B cell (primary cell): ENCODE measurements around the gene METTL24. TPM values are rescaled to one million over a fixed set of nuclear protein-coding genes. Genes with fewer than 3 reads are reported as not detected.

Experiments
- ATAC-seq: fragments of 200-7000 bp; cut with Tn5 transposase; one replicate; pipeline ENCODE4 v1.10.0; 2021; ENCODE audit warnings: low read depth, mild to moderate bottlenecking, moderate number of reproducible peaks, moderate library complexity
- CTCF ChIA-PET: fragments of 350-600 bp; sonication (Branson Sonifier 250); formaldehyde crosslinking; loops from one replicate; lab custom pipeline; 2021; ENCODE audit warnings: antibody characterized with exemption, inconsistent platforms; lab: Charles Lee
- POLR2A ChIA-PET: fragments of 350-600 bp; sonication (Branson Sonifier 250); formaldehyde crosslinking; loops from one replicate; lab custom pipeline; 2021; ENCODE audit warnings: antibody characterized with exemption; lab: Charles Lee
- DNase-seq: peaks from one replicate; pipeline ENCODE4 v3.0.0; 2013
- H2AFZ ChIP-seq: 2 replicates; pipeline ENCODE4 v1.6.1; 2012; ENCODE audit warnings: mild to moderate bottlenecking, low read depth, low read length; ENCODE audit not compliant: insufficient read depth, poor library complexity, severe bottlenecking
- H3K27ac ChIP-seq, 2 donors: 1 replicate in 1 of 2; 2 replicates in 1 of 2; pipeline ENCODE4 v1.5.1; 2012 to 2013; ENCODE audit warnings: low read length in 2 of 2, mild to moderate bottlenecking in 2 of 2, moderate library complexity in 1 of 2
- H3K27me3 ChIP-seq, 4 experiments: fragments of 200-600 bp in 1 of 4; sonication (generic) in 1 of 4; replicated peaks in 1 of 4; 1 replicate in 2 of 4; 2 replicates in 2 of 4; pipeline versions ENCODE4 v1.6.1 to v1.7.0; 2013 to 2016; ENCODE audit warnings: low read length in 3 of 4, mild to moderate bottlenecking in 2 of 4, mixed read lengths in 1 of 4, moderate library complexity in 1 of 4; ENCODE audit not compliant: insufficient read depth in 4 of 4, control insufficient read depth in 3 of 4; ENCODE audit errors: control extremely low read depth in 1 of 4
- H3K36me3 ChIP-seq, 2 experiments: replicated peaks in 1 of 2; 1 replicate in 1 of 2; 2 replicates in 1 of 2; pipeline versions ENCODE4 v1.6.1 to v1.7.1; 2013; ENCODE audit warnings: low read length in 1 of 2; ENCODE audit not compliant: insufficient read depth in 2 of 2, control insufficient read depth in 1 of 2; ENCODE audit errors: control extremely low read depth in 1 of 2, extremely low read depth in 1 of 2
- H3K4me1 ChIP-seq, 2 donors: fragments of 200-600 bp in 1 of 2; sonication (generic) in 1 of 2; 1 replicate in 1 of 2; 2 replicates in 1 of 2; pipeline versions ENCODE4 v1.5.1 to v1.6.1; 2013 to 2017; ENCODE audit warnings: low read length in 2 of 2; ENCODE audit not compliant: control insufficient read depth in 2 of 2, insufficient read depth in 2 of 2
- H3K4me2 ChIP-seq: replicated peaks from 2 replicates; pipeline ENCODE3; 2012; ENCODE audit warnings: mild to moderate bottlenecking, low read depth, low read length; ENCODE audit not compliant: poor library complexity, severe bottlenecking
- H3K4me3 ChIP-seq, 5 experiments: fragments of 200-600 bp in 1 of 5; sonication (generic) in 1 of 5; 1 replicate in 3 of 5; 2 replicates in 2 of 5; pipeline versions ENCODE4 v1.5.1 to v1.7.0; 2011 to 2016; ENCODE audit warnings: low read length in 4 of 5, mild to moderate bottlenecking in 4 of 5, low read depth in 2 of 5, control low read depth in 1 of 5, moderate library complexity in 1 of 5; ENCODE audit not compliant: insufficient read depth in 1 of 5; ENCODE audit errors: control extremely low read depth in 1 of 5, extremely low read depth in 1 of 5
- H3K79me2 ChIP-seq: fragments of 200-600 bp; sonication (generic); one replicate; pipeline ENCODE4 v1.6.0; 2016; ENCODE audit warnings: low read length; ENCODE audit not compliant: control insufficient read depth, insufficient read depth
- H3K9ac ChIP-seq: fragments of 200-600 bp; sonication (generic); 2 replicates; pipeline ENCODE4 v1.6.1; 2017; ENCODE audit warnings: mild to moderate bottlenecking, low read length, moderate library complexity
- H3K9me3 ChIP-seq, 3 donors: one replicate each; pipeline versions ENCODE4 v1.6.1 to v1.7.1; 2013; ENCODE audit warnings: low read length in 2 of 3; ENCODE audit not compliant: control insufficient read depth in 2 of 3, insufficient read depth in 1 of 3; ENCODE audit errors: control extremely low read depth in 1 of 3
- H4K20me1 ChIP-seq: 2 replicates; pipeline ENCODE4 v1.6.0; 2012; ENCODE audit warnings: mild to moderate bottlenecking, low read length; ENCODE audit not compliant: insufficient read depth, control insufficient read depth, poor library complexity, severe bottlenecking
- H3K27ac Mint-ChIP-seq: one replicate; pipeline ENCODE4 v1.8.0; 2021; ENCODE audit warnings: mixed read lengths
- H3K27me3 Mint-ChIP-seq: one replicate; pipeline ENCODE4 v1.8.0; 2021; ENCODE audit warnings: mixed read lengths
- H3K4me1 Mint-ChIP-seq: one replicate; pipeline ENCODE4 v1.8.0; 2021; ENCODE audit warnings: mixed read lengths
- H3K4me3 Mint-ChIP-seq: one replicate; pipeline ENCODE4 v1.8.0; 2021; ENCODE audit warnings: mixed read lengths
- H3K9me3 Mint-ChIP-seq: one replicate; pipeline ENCODE4 v1.8.0; 2022; ENCODE audit warnings: mixed read lengths; ENCODE audit not compliant: insufficient read depth
- EZH2 ChIP-seq: IDR thresholded peaks from 2 replicates; pipeline ENCODE4 v1.6.1; 2012; ENCODE audit warnings: borderline replicate concordance, low read depth, mild to moderate bottlenecking, moderate library complexity, low read length; ENCODE audit not compliant: insufficient read depth, poor library complexity, severe bottlenecking
- WGBS: methylation state at CpG from one replicate; pipeline ENCODE4 v1.1.5; 2013; ENCODE audit warnings: missing lambda C conversion rate; ENCODE audit not compliant: insufficient coverage; 5-methylcytosine and 5-hydroxymethylcytosine counted together
- intact Hi-C: fragments of 100-400 bp; cut with micrococcal nuclease; formaldehyde crosslinking; loops from one replicate; pipeline ENCODE4 v1.10.0; 2022
- polyA plus RNA-seq: library from polyadenylated mRNA; depleted of rRNA; stranded (reverse); fragments of >200 nt; gene quantifications from 2 replicates; pipeline ENCODE4 v1.2.3, GENCODE V29; 2012
- total RNA-seq, 2 donors: library from RNA; stranded (reverse); fragments of 120-200 nt in 1 of 2; gene quantifications; 1 replicate in 1 of 2; 2 replicates in 1 of 2; pipeline versions ENCODE4 v1.2.3 to v1.2.4, GENCODE V29; 2013 to 2022
- TF ChIP-seq, protein P1 (sequence below): fragments of 200-600 bp; IDR thresholded peaks from one replicate; pipeline ENCODE4 v1.8.0; 2022; ENCODE audit warnings: antibody characterized with exemption, mild to moderate bottlenecking

Gene METTL24
- total and polyA plus RNA-seq, 2 donors (not counting 1 experiment from before 2014, with no cell fraction given): not detected

DNA sequence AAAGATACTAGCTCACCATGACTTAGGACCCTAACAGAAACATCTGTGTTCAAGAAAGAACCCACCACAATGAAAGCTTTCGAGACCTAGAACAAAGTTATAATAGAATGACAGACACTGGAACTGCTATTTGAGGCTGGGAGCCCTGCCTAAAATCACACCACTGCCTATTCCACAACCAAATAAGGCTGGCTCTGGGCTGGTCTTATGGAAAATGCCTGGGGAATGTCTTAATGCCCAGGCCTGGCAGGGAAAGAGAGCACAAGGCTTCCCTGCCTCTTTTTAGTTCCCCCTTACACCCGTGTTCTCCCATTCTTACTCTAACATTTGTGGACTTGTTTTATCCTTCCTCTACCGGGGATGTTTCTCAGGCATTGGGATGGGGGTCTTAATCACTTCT is 5.6 kb upstream of the METTL24 start:
- peaks cover 6% of the 10 kb centered on the region for H3K4me1 Mint-ChIP-seq
- Histone ChIP-seq H3K9ac (no peak overlapping the region), H4K20me1 (no peaks in the 10 kb centered on the region), H2AFZ (no peak overlapping the region), H3K79me2 (no peaks in the 10 kb centered on the region), H3K9me3 (no peaks in the 10 kb centered on the region), H3K4me2 (no peak overlapping the region), H3K4me1 (peaks cover 0 to 2% of the 10 kb centered on the region in 2 donors), H3K27ac (no peak overlapping the region), H3K4me3 (no peak overlapping the region), H3K27me3 (peaks cover 0 to 22% (median 18%) of the 10 kb centered on the region in 4 experiments), H3K36me3 (no peaks in the 10 kb centered on the region)
- no peak overlapping the region for H3K4me3 Mint-ChIP-seq
- ATAC-seq: no peak
- H3K27ac Mint-ChIP-seq: no peak overlapping the region
- intact Hi-C loops: no loop called here
- CTCF ChIA-PET: interaction anchor here (0.9 kb wide), 1 partner anchor 27 kb away, joined by 3 read pairs; no protein-coding TSS in a partner anchor
- WGBS: 94% methylated on average over 2 of the region's 3 CpGs
- no peaks in the 10 kb centered on the region for H3K9me3 Mint-ChIP-seq
- POLR2A ChIA-PET: no interaction called here
- DNase-seq: no peak
- H3K27me3 Mint-ChIP-seq: peaks cover 55% of the 10 kb centered on the region
- TF ChIP-seq, protein P1, sequence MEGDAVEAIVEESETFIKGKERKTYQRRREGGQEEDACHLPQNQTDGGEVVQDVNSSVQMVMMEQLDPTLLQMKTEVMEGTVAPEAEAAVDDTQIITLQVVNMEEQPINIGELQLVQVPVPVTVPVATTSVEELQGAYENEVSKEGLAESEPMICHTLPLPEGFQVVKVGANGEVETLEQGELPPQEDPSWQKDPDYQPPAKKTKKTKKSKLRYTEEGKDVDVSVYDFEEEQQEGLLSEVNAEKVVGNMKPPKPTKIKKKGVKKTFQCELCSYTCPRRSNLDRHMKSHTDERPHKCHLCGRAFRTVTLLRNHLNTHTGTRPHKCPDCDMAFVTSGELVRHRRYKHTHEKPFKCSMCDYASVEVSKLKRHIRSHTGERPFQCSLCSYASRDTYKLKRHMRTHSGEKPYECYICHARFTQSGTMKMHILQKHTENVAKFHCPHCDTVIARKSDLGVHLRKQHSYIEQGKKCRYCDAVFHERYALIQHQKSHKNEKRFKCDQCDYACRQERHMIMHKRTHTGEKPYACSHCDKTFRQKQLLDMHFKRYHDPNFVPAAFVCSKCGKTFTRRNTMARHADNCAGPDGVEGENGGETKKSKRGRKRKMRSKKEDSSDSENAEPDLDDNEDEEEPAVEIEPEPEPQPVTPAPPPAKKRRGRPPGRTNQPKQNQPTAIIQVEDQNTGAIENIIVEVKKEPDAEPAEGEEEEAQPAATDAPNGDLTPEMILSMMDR: no peak
- no peak for TF ChIP-seq EZH2

DNA sequence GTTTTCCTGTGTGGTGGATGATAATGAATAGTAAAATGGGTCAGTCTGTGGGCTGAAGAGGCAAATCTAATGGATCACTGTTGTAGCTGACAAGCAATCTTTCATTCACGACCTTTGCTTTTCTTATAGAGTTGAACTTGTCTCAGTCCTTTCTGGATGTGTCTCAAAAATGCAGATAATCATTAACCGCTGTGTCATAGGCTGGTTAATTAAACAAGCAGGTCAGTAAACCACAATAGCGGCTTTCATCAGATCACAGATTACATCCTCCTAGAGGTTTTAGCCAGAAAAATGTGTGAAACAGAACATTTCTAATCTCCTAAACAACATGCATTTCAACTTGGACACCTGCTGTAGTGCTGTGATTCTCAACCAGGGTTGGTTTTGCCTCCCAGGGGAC is 2.5 kb upstream of the METTL24 start:
- DNase-seq (no peak), ATAC-seq (no peak)
- Histone ChIP-seq H3K79me2 (no peaks in the 10 kb centered on the region), H3K27ac (no peak overlapping the region), H2AFZ (no peak overlapping the region), H3K4me2 (no peak overlapping the region), H3K4me3 (no peak overlapping the region), H4K20me1 (no peaks in the 10 kb centered on the region), H3K36me3 (no peaks in the 10 kb centered on the region), H3K9me3 (peaks cover 0 to 4% (median 0%) of the 10 kb centered on the region in 3 donors), H3K9ac (no peak overlapping the region), H3K4me1 (peaks cover 12 to 13% of the 10 kb centered on the region in 2 donors), H3K27me3 (peaks cover 0 to 44% (median 27%) of the 10 kb centered on the region in 4 experiments)
- H3K27ac Mint-ChIP-seq: no peak overlapping the region
- no peaks in the 10 kb centered on the region for H3K9me3 Mint-ChIP-seq
- H3K27me3 Mint-ChIP-seq: peaks cover 69% of the 10 kb centered on the region
- CTCF ChIA-PET: no interaction called here
- intact Hi-C loops: no loop called here
- 88% methylated on average over 1 of the region's 3 CpGs for WGBS
- POLR2A ChIA-PET: no interaction called here
- no peak for TF ChIP-seq EZH2
- TF ChIP-seq, protein P1: no peak
- no peak overlapping the region for H3K4me3 Mint-ChIP-seq
- peaks cover 16% of the 10 kb centered on the region for H3K4me1 Mint-ChIP-seq
